IPS-20b (cell line): ENCODE measurements around the gene FNTB.
"Not testable (repeated sequence)": the region's sequence is repeated elsewhere in the genome, so short reads cannot be mapped to it uniquely, and the experiment has no call there.

Experiments used
- H3K27ac ChIP-seq: one replicate; pipeline ENCODE4 v1.5.1; 2013; ENCODE audit warnings: low read length
- H3K27me3 ChIP-seq: 2 replicates; pipeline ENCODE4 v1.6.1; 2013; ENCODE audit warnings: mild to moderate bottlenecking, low read length, inconsistent platforms; ENCODE audit not compliant: insufficient read depth
- H3K36me3 ChIP-seq: 2 replicates; pipeline ENCODE4 v1.6.1; 2013; ENCODE audit warnings: low read depth, mild to moderate bottlenecking, inconsistent platforms, low read length, moderate library complexity; ENCODE audit not compliant: insufficient read depth
- H3K4me1 ChIP-seq: 2 replicates; pipeline ENCODE4 v1.6.1; 2013; ENCODE audit warnings: mild to moderate bottlenecking, control low read depth, inconsistent platforms, low read length, moderate library complexity; ENCODE audit not compliant: insufficient read depth
- H3K4me3 ChIP-seq: 2 replicates; pipeline ENCODE4 v1.5.1; 2013; ENCODE audit warnings: mild to moderate bottlenecking, low read length, inconsistent platforms
- H3K9ac ChIP-seq: 2 replicates; pipeline ENCODE4 v1.6.1; 2013; ENCODE audit warnings: low read depth, mild to moderate bottlenecking, inconsistent platforms, low read length, moderate library complexity
- H3K9me3 ChIP-seq: 2 replicates; pipeline ENCODE4 v1.6.1; 2013; ENCODE audit warnings: mild to moderate bottlenecking, low read depth, low read length, inconsistent platforms; ENCODE audit not compliant: insufficient read depth

The FNTB gene

GRCh38 chr14:65027127-65027799 is 40.6 kb downstream of the FNTB start:
- no peak overlapping the region for H3K4me3 ChIP-seq
- no peak overlapping the region for H3K9ac ChIP-seq
- no peaks in the 10 kb centered on the region for H3K4me1 ChIP-seq
- H3K27me3 ChIP-seq, result no peaks in the 10 kb centered on the region
- H3K36me3 ChIP-seq, result peaks cover 25% of the 10 kb centered on the region
- no peak overlapping the region for H3K27ac ChIP-seq
- no peaks in the 10 kb centered on the region for H3K9me3 ChIP-seq

- Histone ChIP-seq H3K36me3 (peaks cover 36% of the 10 kb centered on the region), H3K27me3 (no peaks in the 10 kb centered on the region), H3K9me3 (no peaks in the 10 kb centered on the region), H3K4me3 (no peak overlapping the region), H3K9ac (no peak overlapping the region), H3K4me1 (no peaks in the 10 kb centered on the region), H3K27ac (no peak overlapping the region)
These were observed 42.2 kb downstream of the FNTB start for GRCh38 chr14:65028937-65029336.

GRCh38 chr14:65031321-65031720 is 44.6 kb downstream of the FNTB start:
- not testable (repeated sequence) for H3K4me1 ChIP-seq, H3K27ac ChIP-seq, H3K9me3 ChIP-seq, H3K9ac ChIP-seq, H3K4me3 ChIP-seq, H3K27me3 ChIP-seq
- H3K36me3 ChIP-seq, result peaks cover 36% of the 10 kb centered on the region

- Histone ChIP-seq H3K27me3 (no peaks in the 10 kb centered on the region), H3K36me3 (peaks cover 36% of the 10 kb centered on the region), H3K9me3 (no peaks in the 10 kb centered on the region), H3K9ac (no peak overlapping the region), H3K27ac (no peak overlapping the region), H3K4me1 (no peaks in the 10 kb centered on the region), H3K4me3 (no peak overlapping the region)
These were observed 45.6 kb downstream of the FNTB start for GRCh38 chr14:65032319-65032718.

- H3K27me3 ChIP-seq, result no peaks in the 10 kb centered on the region
- H3K9me3 ChIP-seq, result no peaks in the 10 kb centered on the region
- H3K27ac ChIP-seq, result no peak overlapping the region
- no peak overlapping the region for H3K4me3 ChIP-seq
- H3K36me3 ChIP-seq, result peaks cover 27% of the 10 kb centered on the region
- H3K4me1 ChIP-seq, result no peaks in the 10 kb centered on the region
- no peak overlapping the region for H3K9ac ChIP-seq
These were observed 46.5 kb downstream of the FNTB start for GRCh38 chr14:65033181-65033580.

DNA sequence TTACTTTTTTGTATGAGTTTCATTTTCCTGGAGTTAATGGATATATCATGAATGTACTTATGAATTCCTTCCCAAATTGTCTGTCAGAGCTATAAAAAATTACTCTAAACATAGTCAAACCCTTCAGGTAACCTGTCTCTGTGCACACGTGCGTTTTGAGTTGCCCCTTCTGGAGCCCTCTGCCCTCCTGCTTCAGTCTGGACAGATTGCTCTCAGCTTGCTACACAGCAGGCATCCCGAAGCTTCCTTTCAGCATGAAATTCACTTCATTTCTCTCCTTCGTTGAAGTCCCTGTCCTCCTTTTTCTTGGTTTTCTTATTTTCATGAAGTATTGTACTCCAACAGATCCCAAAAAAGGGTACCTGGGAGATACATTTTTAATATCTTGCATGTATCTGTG is 47.3 kb downstream of the FNTB start:
- Histone ChIP-seq H3K9ac (no peak overlapping the region), H3K4me3 (no peak overlapping the region), H3K27ac (no peak overlapping the region), H3K9me3 (no peaks in the 10 kb centered on the region), H3K4me1 (no peaks in the 10 kb centered on the region), H3K36me3 (peaks cover 21% of the 10 kb centered on the region), H3K27me3 (no peaks in the 10 kb centered on the region)

DNA sequence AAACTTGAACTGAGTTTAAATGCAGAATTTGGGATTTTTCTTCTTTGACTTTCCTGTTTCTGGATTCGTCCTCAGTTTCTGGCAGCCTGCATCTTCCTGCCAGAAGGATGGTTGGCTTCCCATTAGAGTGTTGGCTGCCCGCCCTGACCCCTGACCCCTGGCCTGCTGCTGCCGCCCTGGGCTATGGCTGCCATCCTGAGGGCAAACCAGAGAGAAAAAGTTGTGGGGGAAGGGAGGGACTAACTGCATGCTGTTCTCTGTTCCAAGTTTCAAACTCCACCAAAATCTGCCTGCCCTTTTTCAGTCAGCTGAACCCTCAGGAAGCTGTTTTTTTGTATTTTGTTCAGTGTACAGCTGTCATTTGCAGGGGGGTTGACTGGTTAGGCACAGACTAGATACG is 48.4 kb downstream of the FNTB start:
- Histone ChIP-seq H3K4me3 (no peak overlapping the region), H3K9me3 (no peaks in the 10 kb centered on the region), H3K27me3 (no peaks in the 10 kb centered on the region), H3K36me3 (peaks cover 17% of the 10 kb centered on the region), H3K9ac (no peak overlapping the region), H3K27ac (no peak overlapping the region), H3K4me1 (no peaks in the 10 kb centered on the region)

DNA sequence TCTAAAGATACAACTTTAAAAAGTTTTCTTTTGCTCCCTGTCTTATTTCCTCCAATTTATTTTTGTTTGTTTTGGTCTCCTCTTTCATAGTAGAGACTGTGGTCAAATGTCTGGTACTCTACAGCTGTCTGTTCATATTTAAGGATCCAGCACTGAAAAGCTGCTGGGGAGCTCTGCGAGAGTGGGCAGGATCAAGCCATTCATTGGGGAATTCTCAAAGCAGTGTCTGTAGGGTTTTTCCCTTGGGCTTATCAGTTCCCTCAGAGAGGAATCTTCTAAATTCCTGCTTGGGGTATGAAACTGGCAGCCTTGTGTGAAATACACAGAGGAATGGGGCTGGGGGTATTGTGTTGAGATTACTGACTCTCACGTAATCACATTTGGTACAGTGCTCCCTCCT is 52.3 kb downstream of the FNTB start:
- Histone ChIP-seq H3K27me3 (no peaks in the 10 kb centered on the region), H3K27ac (no peak overlapping the region), H3K4me3 (no peak overlapping the region), H3K9ac (no peak overlapping the region), H3K4me1 (no peaks in the 10 kb centered on the region), H3K9me3 (no peaks in the 10 kb centered on the region), H3K36me3 (peaks cover 22% of the 10 kb centered on the region)

DNA sequence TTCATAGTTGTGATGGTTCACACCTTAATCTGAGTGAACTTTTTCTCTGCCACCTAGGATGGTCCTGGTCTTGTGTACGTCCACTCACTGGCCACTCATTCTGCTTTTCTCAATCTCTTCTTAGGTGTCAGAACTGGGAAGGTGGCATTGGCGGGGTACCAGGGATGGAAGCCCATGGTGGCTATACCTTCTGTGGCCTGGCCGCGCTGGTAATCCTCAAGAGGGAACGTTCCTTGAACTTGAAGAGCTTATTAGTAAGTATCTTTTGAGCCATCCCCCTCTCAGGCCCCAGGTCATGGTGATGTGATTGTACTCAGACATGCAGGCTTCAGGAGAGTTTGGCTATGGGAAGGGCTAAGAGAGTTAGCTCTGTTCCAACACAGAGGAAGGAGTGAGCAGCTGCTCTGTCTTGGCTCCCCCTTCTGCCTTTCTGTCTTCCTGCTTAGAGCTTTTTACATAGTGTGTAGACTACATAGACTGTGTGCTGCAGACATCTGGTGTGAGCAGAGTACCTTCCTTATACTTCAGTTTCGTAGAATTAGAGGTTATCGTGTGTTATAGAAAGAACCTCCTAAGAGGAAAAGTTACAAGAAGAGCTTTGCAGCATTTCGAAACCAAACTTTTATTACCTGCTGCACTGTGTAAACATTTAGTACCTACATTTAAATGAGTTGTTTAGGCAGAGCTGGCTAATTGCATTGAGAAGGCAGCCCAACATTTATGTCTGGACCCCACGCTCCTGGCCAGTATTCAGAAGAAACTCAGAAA is 54.2 kb downstream of the FNTB start:
- H3K27me3 ChIP-seq, result no peaks in the 10 kb centered on the region
- peaks cover 29% of the 10 kb centered on the region for H3K36me3 ChIP-seq
- no peak overlapping the region for H3K4me3 ChIP-seq
- no peaks in the 10 kb centered on the region for H3K4me1 ChIP-seq
- no peak overlapping the region for H3K9ac ChIP-seq
- no peaks in the 10 kb centered on the region for H3K9me3 ChIP-seq
- no peak overlapping the region for H3K27ac ChIP-seq

- no peak overlapping the region for H3K9ac ChIP-seq
- H3K4me1 ChIP-seq, result no peaks in the 10 kb centered on the region
- H3K9me3 ChIP-seq, result no peaks in the 10 kb centered on the region
- peaks cover 29% of the 10 kb centered on the region for H3K36me3 ChIP-seq
- no peak overlapping the region for H3K4me3 ChIP-seq
- H3K27me3 ChIP-seq, result no peaks in the 10 kb centered on the region
- no peak overlapping the region for H3K27ac ChIP-seq
These were observed 54.8 kb downstream of the FNTB start for GRCh38 chr14:65041434-65041915.

DNA sequence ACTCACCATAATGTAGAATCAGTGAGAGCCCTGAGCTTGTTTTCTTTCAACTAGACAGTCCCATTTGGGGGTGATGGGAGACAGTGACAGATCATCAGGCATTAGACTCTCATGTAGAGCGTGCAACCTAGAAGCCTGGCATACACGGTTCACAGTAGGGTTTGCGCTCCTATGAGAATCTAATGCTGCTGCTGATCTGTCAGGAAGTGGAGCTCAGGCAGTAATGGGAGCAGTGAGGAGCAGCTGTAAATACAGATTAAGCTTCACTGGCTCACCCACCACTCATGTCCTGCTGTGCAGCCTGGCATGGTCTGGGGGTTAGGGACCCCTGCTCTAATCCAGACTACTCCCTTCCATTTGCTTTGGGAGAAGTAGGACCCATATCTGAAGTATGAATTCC is 55.6 kb downstream of the FNTB start:
- Histone ChIP-seq H3K36me3 (peaks cover 32% of the 10 kb centered on the region), H3K27me3 (no peaks in the 10 kb centered on the region), H3K27ac (no peak overlapping the region), H3K9ac (no peak overlapping the region), H3K9me3 (no peaks in the 10 kb centered on the region), H3K4me1 (peaks cover 4% of the 10 kb centered on the region; the same call in 1 of the 2 replicates), H3K4me3 (no peak overlapping the region)

DNA sequence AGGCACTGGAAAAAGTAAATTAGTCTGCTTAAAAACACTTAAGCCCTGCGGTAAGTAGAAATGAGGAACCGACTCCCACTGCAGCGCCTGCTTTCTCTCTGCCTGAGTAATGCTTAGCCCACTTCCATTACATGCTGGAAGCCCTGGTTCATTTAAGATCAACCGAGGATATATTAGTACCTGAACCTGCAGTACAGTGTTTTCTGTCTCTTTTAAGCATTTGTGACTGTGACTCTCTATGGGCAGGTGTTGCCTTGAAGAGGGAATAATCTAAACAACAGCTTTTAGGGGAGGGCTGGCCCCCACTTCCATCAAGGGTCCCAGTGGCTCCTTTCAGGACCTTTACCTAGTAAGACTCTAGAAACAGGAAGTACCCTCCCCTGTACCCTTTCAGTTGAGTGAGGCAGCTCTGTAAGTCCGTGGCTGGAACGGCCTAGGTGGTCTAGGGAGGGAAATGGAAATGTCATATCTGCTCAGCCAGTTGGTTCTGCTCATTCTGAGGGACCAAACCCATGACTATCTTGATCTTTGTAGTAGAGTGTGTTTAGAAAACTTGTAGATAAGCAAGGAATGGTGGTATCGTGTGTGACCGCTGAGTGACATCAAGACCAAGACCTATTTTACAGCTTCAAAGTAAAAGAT is 56.2 kb downstream of the FNTB start:
- Histone ChIP-seq H3K9me3 (no peaks in the 10 kb centered on the region), H3K27me3 (no peaks in the 10 kb centered on the region), H3K36me3 (peaks cover 32% of the 10 kb centered on the region), H3K27ac (no peak overlapping the region), H3K4me1 (peaks cover 7% of the 10 kb centered on the region; the same call in 1 of the 2 replicates), H3K4me3 (no peak overlapping the region), H3K9ac (no peak overlapping the region)
